ENCODE measurements around the gene RPS6KA1. TPM values are rescaled to one million over a fixed set of nuclear protein-coding genes. Genes with fewer than 3 reads are reported as not detected.

The RPS6KA1 gene
- total RNA-seq, 1 experiment from 2014 or later: 26.9 TPM

DNA sequence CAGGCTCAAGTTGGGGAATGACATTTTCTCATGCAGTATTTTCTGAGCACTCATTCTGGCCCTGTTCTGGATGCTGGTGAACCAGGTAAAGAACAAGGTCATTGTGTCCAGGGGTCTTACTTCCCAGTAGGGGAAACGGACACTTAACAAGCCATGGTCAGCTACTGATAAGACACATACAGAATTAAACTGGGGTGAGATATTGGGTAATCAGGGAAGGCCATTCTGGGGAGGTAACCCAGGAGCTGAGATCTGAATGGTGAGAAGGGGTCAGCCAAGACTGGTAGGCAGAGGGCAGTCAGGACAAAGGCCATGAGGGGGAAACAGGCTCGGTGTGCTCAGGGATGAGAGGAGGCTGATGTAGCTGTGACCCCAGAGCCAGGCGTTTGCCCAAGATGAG, 45.8 kb downstream of the RPS6KA1 start:
- DNase-seq: no peak
- CTCF ChIA-PET: no interaction called here
- no peaks in the 10 kb centered on the region for H3K4me1 Mint-ChIP-seq (ENCODE audit: low read depth, unreplicated experiment)
- no peaks in the 10 kb centered on the region for H3K9me3 Mint-ChIP-seq (ENCODE audit: unreplicated experiment)
- H3K27me3 Mint-ChIP-seq (ENCODE audit: insufficient read depth, unreplicated experiment): no peaks in the 10 kb centered on the region
- no peak overlapping the region for H3K4me3 Mint-ChIP-seq (ENCODE audit: unreplicated experiment)
- peak overlapping the region; percentile 48 for H3K27ac Mint-ChIP-seq (ENCODE audit: unreplicated experiment)
- no peaks in the 10 kb centered on the region for H3K9me3 ChIP-seq
- TF ChIP-seq, protein P1, sequence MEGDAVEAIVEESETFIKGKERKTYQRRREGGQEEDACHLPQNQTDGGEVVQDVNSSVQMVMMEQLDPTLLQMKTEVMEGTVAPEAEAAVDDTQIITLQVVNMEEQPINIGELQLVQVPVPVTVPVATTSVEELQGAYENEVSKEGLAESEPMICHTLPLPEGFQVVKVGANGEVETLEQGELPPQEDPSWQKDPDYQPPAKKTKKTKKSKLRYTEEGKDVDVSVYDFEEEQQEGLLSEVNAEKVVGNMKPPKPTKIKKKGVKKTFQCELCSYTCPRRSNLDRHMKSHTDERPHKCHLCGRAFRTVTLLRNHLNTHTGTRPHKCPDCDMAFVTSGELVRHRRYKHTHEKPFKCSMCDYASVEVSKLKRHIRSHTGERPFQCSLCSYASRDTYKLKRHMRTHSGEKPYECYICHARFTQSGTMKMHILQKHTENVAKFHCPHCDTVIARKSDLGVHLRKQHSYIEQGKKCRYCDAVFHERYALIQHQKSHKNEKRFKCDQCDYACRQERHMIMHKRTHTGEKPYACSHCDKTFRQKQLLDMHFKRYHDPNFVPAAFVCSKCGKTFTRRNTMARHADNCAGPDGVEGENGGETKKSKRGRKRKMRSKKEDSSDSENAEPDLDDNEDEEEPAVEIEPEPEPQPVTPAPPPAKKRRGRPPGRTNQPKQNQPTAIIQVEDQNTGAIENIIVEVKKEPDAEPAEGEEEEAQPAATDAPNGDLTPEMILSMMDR (IDR thresholded peaks at IDR 0.05; ENCODE audit: insufficient read depth in 1 of 2, low read depth in 1 of 2, low read length in 1 of 2, severe bottlenecking in 1 of 2, unreplicated experiment in 1 of 2): no peak
- peaks cover 13% of the 10 kb centered on the region for H3K36me3 Mint-ChIP-seq (ENCODE audit: insufficient read depth, unreplicated experiment)
- no peaks in the 10 kb centered on the region for H3K27me3 ChIP-seq (replicated peaks; ENCODE audit: control insufficient read depth, insufficient read depth, low read length)
- H3K4me3 ChIP-seq (ENCODE audit: low read depth, low read length): no peak overlapping the region
- POLR2A ChIA-PET: interaction anchor here (0.5 kb wide), 1 partner anchor 12 kb away, joined by 5 read pairs; no protein-coding TSS in a partner anchor
- BruUV-seq (replicated peaks): no TSS peak
- H3K4me1 ChIP-seq: no peaks in the 10 kb centered on the region
- intact Hi-C loops (cut with micrococcal nuclease; ENCODE audit: unreplicated experiment): no loop called here
- no peaks in the 10 kb centered on the region for H3K36me3 ChIP-seq (ENCODE audit: control insufficient read depth, insufficient read depth, low read length)

DNA sequence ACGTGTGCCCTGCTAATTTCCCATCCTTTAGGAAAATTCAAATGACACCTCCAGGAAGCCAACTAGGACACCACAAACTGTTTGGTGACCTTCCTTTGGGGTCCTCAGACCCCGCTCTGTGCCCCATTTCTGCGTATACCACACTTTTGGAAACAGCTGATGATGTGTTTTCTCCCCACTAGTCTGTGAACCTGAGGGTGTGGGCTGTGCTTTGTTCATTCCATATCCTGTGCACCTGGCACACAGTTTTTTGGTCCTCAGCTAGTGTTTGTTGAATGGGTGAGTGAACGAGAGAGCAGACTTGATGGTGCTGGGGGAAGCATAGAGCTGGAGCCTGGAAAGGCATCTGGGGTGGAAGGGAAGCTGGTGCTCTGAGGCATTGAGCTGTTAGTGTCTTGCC, 48.6 kb downstream of the RPS6KA1 start:
- Mint-ChIP-seq H3K4me3 (ENCODE audit: unreplicated experiment) (no peak overlapping the region), H3K9me3 (ENCODE audit: unreplicated experiment) (no peaks in the 10 kb centered on the region), H3K36me3 (ENCODE audit: insufficient read depth, unreplicated experiment) (peaks cover 3% of the 10 kb centered on the region), H3K27ac (ENCODE audit: unreplicated experiment) (no peak overlapping the region), H3K4me1 (ENCODE audit: low read depth, unreplicated experiment) (no peaks in the 10 kb centered on the region), H3K27me3 (ENCODE audit: insufficient read depth, unreplicated experiment) (no peaks in the 10 kb centered on the region)
- BruUV-seq (replicated peaks): no TSS peak
- Histone ChIP-seq H3K27me3 (replicated peaks; ENCODE audit: control insufficient read depth, insufficient read depth, low read length) (no peaks in the 10 kb centered on the region), H3K9me3 (no peaks in the 10 kb centered on the region), H3K36me3 (ENCODE audit: control insufficient read depth, insufficient read depth, low read length) (no peaks in the 10 kb centered on the region), H3K4me3 (ENCODE audit: low read depth, low read length) (no peak overlapping the region), H3K4me1 (no peaks in the 10 kb centered on the region)
- ChIA-PET POLR2A (interaction anchor here (0.6 kb wide), 1 partner anchor 74 kb away, joined by 3 read pairs; no protein-coding TSS in a partner anchor), CTCF (no interaction called here)
- DNase-seq: no peak
- intact Hi-C loops (cut with micrococcal nuclease; ENCODE audit: unreplicated experiment): no loop called here
- TF ChIP-seq, protein P1 (IDR thresholded peaks at IDR 0.05; ENCODE audit: insufficient read depth in 1 of 2, low read depth in 1 of 2, low read length in 1 of 2, severe bottlenecking in 1 of 2, unreplicated experiment in 1 of 2): no peak

DNA sequence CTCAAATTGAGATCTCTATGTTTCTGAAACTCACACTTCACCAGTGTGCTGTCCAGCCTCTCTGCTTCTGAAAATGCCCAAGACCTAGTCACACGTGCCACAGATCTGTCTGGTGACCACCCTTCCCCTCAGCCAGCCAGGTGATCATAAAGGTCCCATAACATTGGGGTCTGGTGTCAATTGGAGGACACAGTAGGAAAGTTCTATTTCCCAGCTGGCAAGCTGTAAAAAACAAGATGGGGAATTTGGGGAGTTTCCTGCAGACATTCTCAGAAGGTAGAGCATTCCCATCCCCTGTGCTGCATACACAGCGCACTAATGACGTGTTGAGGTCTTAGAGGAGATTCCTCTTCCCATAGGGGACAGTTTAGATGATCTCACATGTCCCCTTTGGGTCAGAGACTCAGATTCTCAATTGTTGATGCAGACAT, 50.1 kb downstream of the RPS6KA1 start:
- intact Hi-C loops (cut with micrococcal nuclease; ENCODE audit: unreplicated experiment): no loop called here
- no TSS peak for BruUV-seq (replicated peaks)
- ChIA-PET CTCF (no interaction called here), POLR2A (no interaction called here)
- H3K4me3 Mint-ChIP-seq (ENCODE audit: unreplicated experiment): no peak overlapping the region
- H3K4me3 ChIP-seq (ENCODE audit: low read depth, low read length): no peak overlapping the region
- H3K9me3 Mint-ChIP-seq (ENCODE audit: unreplicated experiment): no peaks in the 10 kb centered on the region
- H3K36me3 ChIP-seq (ENCODE audit: control insufficient read depth, insufficient read depth, low read length): no peaks in the 10 kb centered on the region
- H3K36me3 Mint-ChIP-seq (ENCODE audit: insufficient read depth, unreplicated experiment): no peaks in the 10 kb centered on the region
- no peaks in the 10 kb centered on the region for H3K27me3 ChIP-seq (replicated peaks; ENCODE audit: control insufficient read depth, insufficient read depth, low read length)
- TF ChIP-seq, protein P1 (IDR thresholded peaks at IDR 0.05; ENCODE audit: insufficient read depth in 1 of 2, low read depth in 1 of 2, low read length in 1 of 2, severe bottlenecking in 1 of 2, unreplicated experiment in 1 of 2): no peak
- DNase-seq: no peak
- H3K4me1 ChIP-seq: no peaks in the 10 kb centered on the region
- no peaks in the 10 kb centered on the region for H3K9me3 ChIP-seq
- no peaks in the 10 kb centered on the region for H3K4me1 Mint-ChIP-seq (ENCODE audit: low read depth, unreplicated experiment)
- H3K27me3 Mint-ChIP-seq (ENCODE audit: insufficient read depth, unreplicated experiment): no peaks in the 10 kb centered on the region
- H3K27ac Mint-ChIP-seq (ENCODE audit: unreplicated experiment): no peak overlapping the region
